GM18867 (cell line): Measurements from ENCODE around the gene CEP63.

ENCODE experiments used
- ATAC-seq: cut with Tn5 transposase; IDR thresholded peaks from one replicate; pipeline ENCODE4 v1.9.1; 2021; ENCODE audit warnings: mild to moderate bottlenecking, moderate library complexity; ENCODE audit not compliant: unreplicated experiment

The CEP63 gene

GRCh38 chr3:134622806-134623365, 137.0 kb downstream of the CEP63 start:
- ATAC-seq, result no peak

DNA sequence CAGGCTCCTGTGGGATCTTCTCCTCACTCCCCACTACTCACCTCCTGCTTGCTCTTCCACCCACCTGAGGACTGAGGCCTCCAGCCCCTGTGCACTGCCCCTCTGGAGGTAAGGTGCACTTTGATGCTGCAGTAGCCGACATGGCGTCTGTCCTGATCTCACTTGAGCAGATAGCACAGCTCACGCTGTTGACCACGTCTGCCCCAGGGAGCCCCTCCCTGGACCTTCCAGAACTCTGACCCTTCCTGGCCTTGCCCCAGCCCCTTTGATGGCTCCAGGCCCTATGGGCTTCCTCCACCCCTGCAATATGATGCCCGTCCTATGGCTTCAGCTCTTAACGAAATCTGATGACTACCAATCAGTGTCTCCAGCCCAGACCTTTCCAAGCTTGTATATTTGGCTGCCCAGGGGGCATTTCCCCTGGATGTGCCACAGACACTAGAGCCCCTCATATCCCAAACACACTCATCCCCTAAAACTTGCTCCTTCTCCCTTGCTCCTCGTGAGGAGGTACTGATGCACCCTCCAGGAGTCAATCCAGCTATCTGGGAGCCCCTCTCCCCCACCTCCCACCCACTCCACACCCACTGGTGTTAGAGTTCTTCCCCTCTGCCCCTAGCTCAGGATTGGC, 137.9 kb downstream of the CEP63 start:
- ATAC-seq, result no peak
